Fibroblast of pulmonary artery (primary cell): Measurements from ENCODE around the gene EIPR1.

ENCODE experiments used
- DNase-seq: peaks from one replicate; pipeline ENCODE4 v3.0.0-alpha.2; 2010; ENCODE audit warnings: low read depth
- H3K4me3 ChIP-seq: replicated peaks from 2 replicates; pipeline ENCODE4 v1.5.1; 2011; ENCODE audit warnings: low read depth, mild to moderate bottlenecking, control low read depth, low read length, moderate library complexity
- CTCF ChIP-seq: IDR thresholded peaks from 2 replicates; pipeline ENCODE4 v1.5.1; 2011; ENCODE audit warnings: mild to moderate bottlenecking, control low read depth, low read length, inconsistent platforms; ENCODE audit errors: missing control alignments

EIPR1 gene

GRCh38 chr2:3208591-3208990 lies 169.0 kb downstream of the EIPR1 start:
- DNase-seq: no peak
- TF ChIP-seq CTCF: no peak
- no peak overlapping the region for H3K4me3 ChIP-seq

GRCh38 chr2:3208179-3208578 lies 169.4 kb downstream of the EIPR1 start:
- DNase-seq: no peak
- H3K4me3 ChIP-seq: no peak overlapping the region
- no peak for TF ChIP-seq CTCF

- no peak for DNase-seq
- H3K4me3 ChIP-seq: no peak overlapping the region
- TF ChIP-seq CTCF: no peak
Observed at GRCh38 chr2:3207091-3207491, 170.5 kb downstream of the EIPR1 start.

GRCh38 chr2:3205845-3206244 lies 171.8 kb downstream of the EIPR1 start:
- H3K4me3 ChIP-seq: no peak overlapping the region
- no peak for TF ChIP-seq CTCF
- no peak for DNase-seq

- DNase-seq: no peak
- TF ChIP-seq CTCF: no peak
- H3K4me3 ChIP-seq: no peak overlapping the region
Observed at GRCh38 chr2:3204031-3204821, 173.4 kb downstream of the EIPR1 start.

GRCh38 chr2:3203497-3204019 lies 174.1 kb downstream of the EIPR1 start:
- no peak overlapping the region for H3K4me3 ChIP-seq
- no peak for TF ChIP-seq CTCF
- no peak for DNase-seq

GRCh38 chr2:3202926-3203325 lies 174.7 kb downstream of the EIPR1 start:
- no peak for DNase-seq

More at GRCh38 chr2:3202926-3203325, 174.7 kb downstream of the EIPR1 start:
- no peak overlapping the region for H3K4me3 ChIP-seq
- no peak for TF ChIP-seq CTCF
